Measurements from ENCODE around the gene PEA15. TPM values are rescaled to one million over a fixed set of nuclear protein-coding genes. Genes with fewer than 3 reads are reported as not detected.

Gene PEA15
- total RNA-seq, 1 donor from 2014 or later, result 75.1 TPM

DNA sequence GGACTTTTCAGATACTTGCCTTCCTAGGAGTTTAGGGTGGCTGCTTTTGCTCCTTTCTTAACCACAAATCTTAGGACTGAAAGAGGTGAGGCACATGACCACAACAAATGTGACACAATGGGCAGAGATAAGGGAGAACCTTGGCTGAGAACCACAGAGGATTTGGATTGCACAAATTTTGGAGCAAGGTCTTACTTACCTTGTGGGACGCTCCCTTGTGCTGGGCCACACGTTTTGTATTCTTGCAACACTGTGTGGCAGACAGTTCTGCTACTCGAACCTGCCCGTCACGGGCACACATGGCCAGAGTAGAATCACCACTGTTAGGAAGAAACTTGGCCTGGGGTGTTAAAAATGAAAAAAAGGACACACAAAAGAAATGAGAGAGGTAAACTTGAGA lies 33.2 kb downstream of the PEA15 start:
- no peak for DNase-seq (ENCODE audit: low read depth, low spot score)

DNA sequence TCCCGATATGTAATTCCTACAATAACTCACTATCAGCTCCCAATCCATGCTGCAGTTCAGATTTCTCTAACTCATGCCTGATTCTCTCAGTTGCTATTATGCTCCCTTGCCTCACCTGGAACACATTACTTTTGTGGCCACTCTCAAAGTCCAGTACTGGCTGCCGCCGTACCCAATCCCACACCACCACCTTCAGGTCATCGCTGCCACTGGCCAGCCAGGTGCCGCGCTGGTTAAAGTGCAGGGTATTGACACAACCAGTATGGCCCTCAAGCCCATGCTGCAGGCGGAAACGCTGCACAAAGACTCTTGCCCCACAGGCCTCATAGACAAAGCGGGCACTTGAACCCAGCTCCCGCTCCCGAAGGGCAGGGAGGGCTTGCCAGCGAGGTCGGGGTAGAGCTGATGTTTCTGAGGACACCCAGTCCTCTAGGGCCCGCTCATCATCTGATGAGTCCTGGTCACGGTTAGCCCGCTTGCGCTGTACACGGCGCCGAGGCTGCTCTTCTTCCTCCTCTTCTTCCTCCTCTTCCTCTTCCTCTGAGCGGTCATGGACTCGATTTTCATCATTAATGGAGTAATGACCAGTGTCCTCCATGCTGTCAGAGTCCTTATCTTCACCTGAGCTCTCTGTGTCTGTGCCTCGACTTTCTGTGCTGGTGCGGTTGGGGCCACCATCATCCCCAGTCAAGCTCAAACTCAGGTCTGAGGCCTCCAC lies 34.6 kb downstream of the PEA15 start:
- DNase-seq (ENCODE audit: low read depth, low spot score), result no peak

DNA sequence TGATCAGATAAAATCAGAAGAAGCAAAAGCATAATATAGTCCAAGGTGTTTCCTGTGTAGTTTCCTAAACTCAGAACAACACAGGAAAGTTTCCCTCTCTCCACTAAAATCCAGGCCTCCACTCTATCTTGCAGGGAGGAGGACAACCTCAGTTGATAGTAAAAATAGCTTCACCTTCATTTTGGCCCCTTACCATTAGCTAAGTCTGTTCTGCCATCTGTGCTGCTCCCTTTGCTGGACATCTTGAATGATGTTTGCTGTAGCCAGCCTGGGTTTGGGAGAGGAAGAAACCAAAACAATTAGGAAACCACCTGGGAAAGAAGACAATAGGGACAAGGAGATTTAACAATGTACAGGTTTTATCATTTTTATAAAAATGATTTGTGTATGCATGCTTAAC lies 38.6 kb downstream of the PEA15 start:
- DNase-seq (ENCODE audit: low read depth, low spot score), result no peak

DNA sequence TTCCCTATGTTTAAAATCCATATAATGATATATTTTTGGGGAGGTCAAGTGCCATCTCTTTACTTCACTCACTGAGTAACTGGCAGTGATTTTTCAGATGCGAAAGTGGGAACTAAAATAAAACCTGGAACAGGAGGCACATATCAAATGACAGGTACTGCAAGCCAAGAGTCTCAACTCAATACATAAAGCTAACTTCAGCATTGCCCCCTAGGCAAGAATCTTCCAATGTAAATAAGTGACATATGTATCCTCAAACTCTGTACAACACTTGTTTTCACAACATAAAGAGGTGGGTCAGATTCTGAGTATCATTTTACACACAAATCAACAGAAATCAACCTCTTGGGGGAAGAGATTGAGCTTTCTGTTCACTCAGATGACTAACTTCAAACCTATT lies 39.0 kb downstream of the PEA15 start:
- DNase-seq (ENCODE audit: low read depth, low spot score), result no peak

GRCh38 chr1:160245434-160245833 lies 40.2 kb downstream of the PEA15 start:
- no peak for DNase-seq (ENCODE audit: low read depth, low spot score)

- DNase-seq (ENCODE audit: low read depth, low spot score), result no peak
Measured at GRCh38 chr1:160247053-160247452, 41.9 kb downstream of the PEA15 start.

DNA sequence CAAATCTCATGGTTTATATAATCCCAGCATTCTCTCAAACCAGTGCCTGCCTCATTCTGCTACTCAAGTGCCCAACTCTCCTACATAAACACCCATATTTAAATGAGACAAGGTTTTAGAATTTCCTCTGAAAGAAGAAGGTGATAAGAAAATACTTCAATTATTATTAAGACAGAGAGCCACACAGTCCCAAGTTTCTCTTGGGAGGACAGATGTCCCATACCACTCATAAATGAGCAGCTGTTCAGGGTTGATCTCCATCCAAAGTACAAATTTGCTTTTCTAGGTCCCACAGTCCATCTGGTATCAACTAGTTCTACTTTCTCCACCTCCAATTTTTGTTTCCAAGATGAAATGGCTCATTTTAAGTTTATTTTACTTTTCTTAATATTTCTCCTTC lies 45.8 kb downstream of the PEA15 start:
- no peak for DNase-seq (ENCODE audit: low read depth, low spot score)

- DNase-seq (ENCODE audit: low read depth, low spot score), result peak; percentile 41
Measured at GRCh38 chr1:160251687-160252526, 46.7 kb downstream of the PEA15 start.

GRCh38 chr1:160255781-160256300 lies 50.7 kb downstream of the PEA15 start:
- no peak for DNase-seq (ENCODE audit: low read depth, low spot score)

DNA sequence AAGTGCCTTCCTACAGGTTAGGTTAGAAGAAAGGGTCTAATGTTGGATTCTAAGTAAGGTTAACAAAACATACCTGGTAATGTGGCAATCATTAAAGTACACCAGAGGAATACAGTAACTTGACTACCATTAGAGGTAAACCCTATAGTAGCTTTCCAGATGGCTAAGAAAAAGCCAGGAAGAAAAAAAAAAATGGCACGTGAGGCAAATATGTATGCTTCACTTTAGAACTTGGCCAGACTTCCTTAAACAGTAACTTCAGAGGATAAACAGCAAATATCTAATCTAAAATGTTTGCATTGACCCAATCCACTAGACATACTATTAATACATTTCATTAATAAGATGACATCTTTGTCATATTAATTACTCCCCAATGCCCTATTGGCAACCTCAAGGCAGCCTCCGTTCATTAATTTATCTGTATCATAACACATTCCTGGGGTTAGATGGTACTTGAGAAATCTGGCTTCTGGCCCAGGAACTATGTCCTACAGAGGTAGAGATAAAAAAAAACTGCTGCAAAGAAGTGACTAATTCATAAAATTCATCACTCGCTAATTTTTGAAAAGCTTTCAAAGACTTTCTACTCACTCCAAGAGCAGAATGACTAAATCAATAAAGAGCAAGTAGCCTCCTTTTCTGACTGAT lies 51.3 kb downstream of the PEA15 start:
- no peak for DNase-seq (ENCODE audit: low read depth, low spot score)

GRCh38 chr1:160257411-160258015 lies 52.3 kb downstream of the PEA15 start:
- no peak for DNase-seq (ENCODE audit: low read depth, low spot score)

DNA sequence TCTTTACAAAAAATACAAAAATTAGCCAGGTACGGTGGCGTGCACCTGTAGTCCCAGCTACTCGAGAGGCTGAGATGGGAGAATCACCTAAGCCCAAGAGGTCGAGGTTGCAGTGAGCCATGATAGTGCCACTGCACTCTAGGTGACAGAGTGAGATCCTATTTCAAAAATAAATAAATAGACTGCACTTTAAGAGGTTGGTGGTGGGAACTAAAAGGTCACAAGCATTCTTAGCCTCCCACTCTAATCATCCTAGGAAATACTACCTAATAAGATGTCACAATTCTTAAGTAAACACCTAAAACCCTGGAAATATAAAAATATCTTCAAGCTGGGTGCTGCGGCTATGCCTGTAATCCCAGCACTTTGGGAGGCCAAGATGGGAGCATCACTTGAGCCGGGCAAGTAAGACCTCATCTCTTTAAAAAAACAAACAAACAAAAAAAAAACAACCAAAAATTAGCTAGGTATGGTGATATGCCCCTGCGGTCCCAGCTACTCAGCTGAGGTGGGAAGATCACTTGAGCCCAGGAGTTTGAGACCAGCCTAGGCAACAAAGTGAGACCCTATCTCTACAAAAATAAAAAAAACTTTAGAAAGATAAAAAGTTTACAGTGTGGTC lies 53.1 kb downstream of the PEA15 start:
- no peak for DNase-seq (ENCODE audit: low read depth, low spot score)

- peak; percentile 58 for DNase-seq (ENCODE audit: low read depth, low spot score)
Measured at GRCh38 chr1:160260406-160261382, 55.5 kb downstream of the PEA15 start.

DNA sequence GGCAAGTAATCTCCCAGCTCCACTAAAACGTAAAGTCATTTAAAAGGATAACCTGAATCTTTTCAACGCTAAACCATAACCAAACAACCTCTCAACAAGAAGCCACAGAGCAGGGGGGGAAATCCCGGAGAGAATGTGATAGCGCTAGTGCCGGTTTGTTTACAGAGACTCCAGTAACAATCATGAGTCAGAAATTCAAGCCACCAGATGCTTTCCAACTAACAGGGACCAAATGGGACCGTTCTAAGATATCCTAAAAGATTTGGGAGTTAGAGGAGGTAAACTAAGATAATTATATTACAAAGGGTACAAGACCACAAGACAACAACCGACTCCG lies 56.3 kb downstream of the PEA15 start:
- peak; percentile 45 for DNase-seq (ENCODE audit: low read depth, low spot score)

GRCh38 chr1:160261893-160262794 lies 57.0 kb downstream of the PEA15 start, which contains the start of gene DCAF8:
TSS of gene DCAF8 (minus strand) at chr1:160262549. CDS start at chr1:160244008, 18,541 bp downstream.
- DNase-seq (ENCODE audit: low read depth, low spot score), result peak; percentile 92

GRCh38 chr1:160264795-160265307 lies 59.7 kb downstream of the PEA15 start:
- DNase-seq (ENCODE audit: low read depth, low spot score), result no peak
